Suprapubic skin (tissue), 4 donors: Measurements from ENCODE around the gene SLC34A1. TPM values are rescaled to one million over a fixed set of nuclear protein-coding genes. Genes with fewer than 3 reads are reported as not detected.
"Not testable (repeated sequence)": the region's sequence is repeated elsewhere in the genome, so short reads cannot be mapped to it uniquely, and the experiment has no call there.

Experiments
- DNase-seq, 2 donors: peaks; one replicate each; pipeline ENCODE4 v3.0.0-alpha.2; 2019; ENCODE audit warnings: low spot score in 2 of 2
- H3K27ac ChIP-seq: fragments of 200-600 bp; sonication (generic); one replicate; pipeline ENCODE4 v1.5.1; 2019
- H3K27me3 ChIP-seq: fragments of 200-600 bp; sonication (generic); one replicate; pipeline ENCODE4 v1.5.1; 2019
- H3K36me3 ChIP-seq: fragments of 200-600 bp; sonication (generic); one replicate; pipeline ENCODE4 v1.5.1; 2019
- H3K4me1 ChIP-seq: fragments of 200-600 bp; sonication (generic); one replicate; pipeline ENCODE4 v1.5.1; 2019
- H3K4me3 ChIP-seq: fragments of 200-600 bp; sonication (generic); one replicate; pipeline ENCODE4 v1.5.1; 2019; ENCODE audit warnings: mild to moderate bottlenecking
- H3K9me3 ChIP-seq: fragments of 200-600 bp; sonication (generic); one replicate; pipeline ENCODE4 v1.5.1; 2019
- EP300 ChIP-seq: sonication (generic); formaldehyde crosslinking; IDR thresholded peaks from one replicate; pipeline ENCODE4 v1.6.1; 2017; ENCODE audit warnings: antibody characterized with exemption
- POLR2A ChIP-seq, 2 donors: fragments of 450-650 bp; IDR thresholded peaks; one replicate each; pipeline ENCODE4 v1.6.1; 2017; ENCODE audit warnings: antibody characterized with exemption in 2 of 2, mild to moderate bottlenecking in 2 of 2, moderate library complexity in 2 of 2
- POLR2AphosphoS5 ChIP-seq, 3 donors: sonication (generic); formaldehyde crosslinking; IDR thresholded peaks; one replicate each; pipeline ENCODE4 v1.6.1; 2017; ENCODE audit warnings: antibody characterized with exemption in 3 of 3
- WGBS: methylation state at CpG from one replicate; pipeline ENCODE4 v1.1.5; 2018; 5-methylcytosine and 5-hydroxymethylcytosine counted together
- total RNA-seq, 4 donors: library from RNA; depleted of rRNA; stranded (reverse); fragments of >200 nt; gene quantifications; one replicate each; pipeline ENCODE4 v1.1.0, GENCODE V29; 2016
- TF ChIP-seq, protein P1 (sequence below), 2 donors: fragments of 200-600 bp in 1 of 2; fragments of 450-650 bp in 1 of 2; sonication (generic) in 1 of 2; IDR thresholded peaks; one replicate each; pipeline ENCODE4 v1.5.1; 2016 to 2019; ENCODE audit warnings: antibody characterized with exemption in 2 of 2, mild to moderate bottlenecking in 1 of 2, moderate library complexity in 1 of 2

Gene SLC34A1
- total RNA-seq, 4 donors from 2014 or later = 0.29 TPM; not detected in 3

GRCh38 chr5:177338251-177339106 is 45.8 kb upstream of the SLC34A1 start:
- TF ChIP-seq POLR2A (IDR thresholded peaks at IDR 0.05) (no peak), POLR2AphosphoS5 (IDR thresholded peaks at IDR 0.05) (no peak), EP300 (no peak)
- TF ChIP-seq, protein P1, sequence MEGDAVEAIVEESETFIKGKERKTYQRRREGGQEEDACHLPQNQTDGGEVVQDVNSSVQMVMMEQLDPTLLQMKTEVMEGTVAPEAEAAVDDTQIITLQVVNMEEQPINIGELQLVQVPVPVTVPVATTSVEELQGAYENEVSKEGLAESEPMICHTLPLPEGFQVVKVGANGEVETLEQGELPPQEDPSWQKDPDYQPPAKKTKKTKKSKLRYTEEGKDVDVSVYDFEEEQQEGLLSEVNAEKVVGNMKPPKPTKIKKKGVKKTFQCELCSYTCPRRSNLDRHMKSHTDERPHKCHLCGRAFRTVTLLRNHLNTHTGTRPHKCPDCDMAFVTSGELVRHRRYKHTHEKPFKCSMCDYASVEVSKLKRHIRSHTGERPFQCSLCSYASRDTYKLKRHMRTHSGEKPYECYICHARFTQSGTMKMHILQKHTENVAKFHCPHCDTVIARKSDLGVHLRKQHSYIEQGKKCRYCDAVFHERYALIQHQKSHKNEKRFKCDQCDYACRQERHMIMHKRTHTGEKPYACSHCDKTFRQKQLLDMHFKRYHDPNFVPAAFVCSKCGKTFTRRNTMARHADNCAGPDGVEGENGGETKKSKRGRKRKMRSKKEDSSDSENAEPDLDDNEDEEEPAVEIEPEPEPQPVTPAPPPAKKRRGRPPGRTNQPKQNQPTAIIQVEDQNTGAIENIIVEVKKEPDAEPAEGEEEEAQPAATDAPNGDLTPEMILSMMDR (IDR thresholded peaks at IDR 0.05) = no peak
- Histone ChIP-seq H3K27me3 (no peaks in the 10 kb centered on the region), H3K36me3 (peaks cover 84% of the 10 kb centered on the region), H3K27ac (no peak overlapping the region), H3K9me3 (no peaks in the 10 kb centered on the region), H3K4me3 (no peak overlapping the region), H3K4me1 (no peaks in the 10 kb centered on the region)
- no peak for DNase-seq
- 88% methylated on average over 15 of the region's 22 CpGs for WGBS

DNA sequence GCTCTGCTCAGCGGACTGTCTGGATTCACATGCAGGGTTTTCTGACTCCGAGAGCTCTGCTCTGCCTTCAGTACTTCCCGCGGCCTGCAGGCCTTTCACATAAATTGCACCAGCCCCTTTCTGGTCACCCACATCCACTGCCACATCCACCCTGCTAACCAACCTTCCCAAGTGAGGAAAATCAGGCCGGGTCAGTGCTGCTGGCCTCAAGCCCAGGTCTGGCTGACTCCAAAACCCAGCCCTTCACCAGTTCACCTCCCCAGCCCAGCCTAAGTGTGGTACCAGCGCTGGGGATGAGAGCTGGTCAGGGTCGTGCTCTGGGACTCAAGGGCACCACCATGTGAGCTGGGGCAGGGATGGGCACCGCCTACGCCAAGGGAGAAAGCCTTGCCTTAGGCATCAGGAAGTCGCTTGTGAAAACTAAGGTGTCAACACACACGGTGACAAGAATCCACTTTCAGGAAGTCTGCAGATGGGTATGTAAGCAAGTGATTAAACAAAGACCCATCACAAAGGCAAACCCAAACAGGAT is 45.1 kb upstream of the SLC34A1 start:
- H3K27me3 ChIP-seq = no peaks in the 10 kb centered on the region
- H3K9me3 ChIP-seq = no peaks in the 10 kb centered on the region
- DNase-seq = no peak
- H3K4me1 ChIP-seq = no peaks in the 10 kb centered on the region
- H3K36me3 ChIP-seq = peaks cover 82% of the 10 kb centered on the region
- TF ChIP-seq EP300 (no peak), POLR2AphosphoS5 (IDR thresholded peaks at IDR 0.05) (no peak), POLR2A (IDR thresholded peaks at IDR 0.05) (no peak)
- TF ChIP-seq, protein P1 (IDR thresholded peaks at IDR 0.05) = no peak
- no peak overlapping the region for H3K4me3 ChIP-seq
- H3K27ac ChIP-seq = no peak overlapping the region
- 79% methylated on average over 9 of the region's 11 CpGs for WGBS

DNA sequence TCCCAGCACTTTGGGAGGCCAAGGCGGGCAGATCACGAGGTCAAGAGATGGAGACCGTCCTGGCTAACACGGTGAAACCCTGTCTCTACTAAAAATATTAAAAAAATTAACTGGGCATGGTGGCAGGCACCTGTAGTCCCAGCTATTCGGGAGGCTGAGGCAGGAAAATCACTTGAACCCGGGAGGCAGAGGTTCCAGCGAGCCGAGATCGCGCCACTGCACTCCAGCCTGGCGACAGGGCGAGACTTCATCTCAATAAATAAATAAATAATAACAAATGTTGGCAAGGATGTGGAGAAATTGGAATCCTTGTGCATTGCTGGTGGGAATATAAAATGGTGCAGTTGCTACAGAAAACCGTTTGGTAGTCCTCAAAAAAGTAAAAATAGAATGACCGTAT is 41.2 kb upstream of the SLC34A1 start:
- H3K9me3 ChIP-seq, DNase-seq, H3K4me1 ChIP-seq, H3K27me3 ChIP-seq, H3K27ac ChIP-seq, H3K4me3 ChIP-seq: not testable (repeated sequence)
- peaks cover 52% of the 10 kb centered on the region for H3K36me3 ChIP-seq
- WGBS = 89% methylated on average over 14 of the region's 14 CpGs

DNA sequence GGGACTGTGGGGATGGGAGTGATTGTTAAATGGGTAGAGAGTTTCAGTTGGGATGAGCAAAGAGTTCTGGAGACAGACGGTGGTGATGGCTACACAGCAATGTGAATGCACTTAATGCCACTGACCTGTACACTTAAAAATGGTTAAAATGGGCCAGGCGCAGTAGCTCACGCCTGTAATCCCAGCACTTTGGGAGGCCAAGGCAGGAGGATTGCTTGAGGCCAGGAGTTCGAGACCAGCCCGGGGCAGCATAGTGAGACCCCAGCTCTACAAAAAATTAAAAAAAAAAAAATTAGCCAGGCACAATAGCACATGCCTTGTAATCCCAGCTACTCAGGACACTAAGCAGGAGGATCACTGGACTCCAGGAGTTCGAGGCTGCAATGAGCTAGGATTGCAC is 40.5 kb upstream of the SLC34A1 start:
- no peak overlapping the region for H3K27ac ChIP-seq
- no peaks in the 10 kb centered on the region for H3K27me3 ChIP-seq
- TF ChIP-seq POLR2A (IDR thresholded peaks at IDR 0.05) = no peak
- TF ChIP-seq EP300 = no peak
- no peak for TF ChIP-seq POLR2AphosphoS5 (IDR thresholded peaks at IDR 0.05)
- TF ChIP-seq, protein P1 (IDR thresholded peaks at IDR 0.05) = no peak
- no peak for DNase-seq
- no peaks in the 10 kb centered on the region for H3K9me3 ChIP-seq
- no peak overlapping the region for H3K4me3 ChIP-seq
- H3K36me3 ChIP-seq = peaks cover 44% of the 10 kb centered on the region
- peaks cover 3% of the 10 kb centered on the region for H3K4me1 ChIP-seq
- 92% methylated on average over 6 of the region's 6 CpGs for WGBS

DNA sequence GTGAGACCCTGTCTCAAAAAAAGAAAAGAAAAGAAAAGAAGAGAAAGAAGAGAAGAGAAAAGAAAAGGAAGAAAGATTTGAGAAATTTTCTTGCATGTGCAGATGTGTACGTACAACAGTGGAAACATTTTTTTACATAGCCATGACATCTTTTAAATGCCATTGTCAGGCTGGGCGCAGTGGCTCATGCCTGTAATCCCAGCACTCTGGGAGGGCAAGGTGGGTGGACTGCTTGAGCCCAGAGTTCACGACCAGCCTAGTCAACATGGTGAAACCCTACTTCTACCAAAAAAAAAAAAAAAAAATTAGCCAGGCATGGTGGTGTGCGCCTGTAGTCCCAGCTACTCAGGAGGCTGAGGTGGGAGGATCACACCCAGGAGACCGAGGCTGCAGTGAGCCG is 39.3 kb upstream of the SLC34A1 start:
- H3K9me3 ChIP-seq = no peaks in the 10 kb centered on the region
- H3K27me3 ChIP-seq = no peaks in the 10 kb centered on the region
- WGBS = 94% methylated on average over 6 of the region's 6 CpGs
- TF ChIP-seq POLR2A (IDR thresholded peaks at IDR 0.05) = no peak
- no peak for TF ChIP-seq POLR2AphosphoS5 (IDR thresholded peaks at IDR 0.05)
- TF ChIP-seq EP300 = no peak
- TF ChIP-seq, protein P1 (IDR thresholded peaks at IDR 0.05) = no peak
- no peak overlapping the region for H3K4me3 ChIP-seq
- no peak overlapping the region for H3K27ac ChIP-seq
- H3K36me3 ChIP-seq = peaks cover 41% of the 10 kb centered on the region
- DNase-seq = no peak
- H3K4me1 ChIP-seq = peaks cover 14% of the 10 kb centered on the region
